ENCODE data around the gene NPAS3.

- TF ChIP-seq POLR2A (IDR thresholded peaks at IDR 0.05; ENCODE audit: low read length) (no peak), GATA1 (IDR thresholded peaks at IDR 0.05; ENCODE audit: low read depth, low read length) (no peak)
Observed at GRCh38 chr14:33617154-33617553, 678.5 kb downstream of the NPAS3 start.

All from erythroblast (primary cell).